ENCODE results near the gene TRAK1.

GRCh38 chr3:42088803-42089530 is 2.2 kb upstream of the TRAK1 start:
- TF ChIP-seq CTCF (IDR thresholded peaks at IDR 0.05) (no peak), GABPB1 (CRISPR knock-in tag; IDR thresholded peaks at IDR 0.05) (no peak), ATF3 (CRISPR knock-in tag; conservative IDR thresholded peaks at IDR 0.05) (no peak), TCF7 (CRISPR knock-in tag; IDR thresholded peaks at IDR 0.05; ENCODE audit: low read depth) (no peak), ZNF281 (CRISPR knock-in tag; IDR thresholded peaks at IDR 0.05) (no peak), IRF2 (CRISPR knock-in tag; IDR thresholded peaks at IDR 0.05; ENCODE audit: borderline replicate concordance, low read depth) (no peak), E2F1 (CRISPR knock-in tag; IDR thresholded peaks at IDR 0.05) (no peak), SP1 (CRISPR knock-in tag; conservative IDR thresholded peaks at IDR 0.05) (no peak)
